HEK293 (cell line): Measurements from ENCODE around the gene BCS1L.

Source experiments
- CTCF ChIA-PET: fragments of 350-600 bp; formaldehyde crosslinking; extraction: SDS; loops from one replicate; lab custom pipeline; 2021; ENCODE audit warnings: antibody characterized with exemption; lab: Yijun Ruan, JAX
- POLR2A ChIA-PET: fragments of 300-600 bp; formaldehyde crosslinking; extraction: SDS; loops from one replicate; lab custom pipeline; 2020; ENCODE audit warnings: antibody characterized with exemption, inconsistent platforms; lab: Yijun Ruan, JAX
- H3K27ac ChIP-seq: fragments of 200-500 bp; sonication (Bioruptor generic); 2 replicates; pipeline ENCODE4 v1.5.1; 2014; ENCODE audit warnings: low read depth, low read length, control low read depth, inconsistent platforms; ENCODE audit errors: extremely low read depth
- H3K36me3 ChIP-seq, 2 experiments: fragments of 200-500 bp in 1 of 2; sonication (Bioruptor generic) in 1 of 2; 1 replicate in 1 of 2; 2 replicates in 1 of 2; pipeline ENCODE4 v1.5.1; 2014 to 2017; ENCODE audit warnings: inconsistent platforms in 2 of 2, low read length in 2 of 2; ENCODE audit not compliant: control insufficient read depth in 2 of 2, insufficient read depth in 1 of 2
- H3K4me1 ChIP-seq: fragments of 200-500 bp; sonication (Bioruptor generic); 2 replicates; pipeline ENCODE4 v1.5.1; 2014; ENCODE audit warnings: mild to moderate bottlenecking, low read length, inconsistent platforms; ENCODE audit not compliant: control insufficient read depth, insufficient read depth
- H3K4me3 ChIP-seq: 2 replicates; pipeline ENCODE4 v1.5.1; 2011; ENCODE audit warnings: low read depth, mild to moderate bottlenecking, control low read depth, low read length, moderate library complexity
- H3K9me3 ChIP-seq: fragments of 200-500 bp; sonication (Bioruptor generic); 2 replicates; pipeline ENCODE4 v1.5.1; 2014; ENCODE audit warnings: low read depth, low read length, inconsistent platforms; ENCODE audit not compliant: control insufficient read depth, insufficient read depth
- AEBP2 ChIP-seq: fragments of 450-650 bp; formaldehyde crosslinking; IDR thresholded peaks from 2 replicates; pipeline ENCODE4 v1.5.1; 2016; ENCODE audit warnings: missing biosample characterization, missing genetic modification characterization, borderline replicate concordance
- CTCF ChIP-seq: fragments of 450-650 bp; formaldehyde crosslinking; IDR thresholded peaks from 2 replicates; pipeline ENCODE4 v1.5.1; 2016; ENCODE audit warnings: missing biosample characterization, missing genetic modification characterization
- HOXD13 ChIP-seq: sonication (generic); formaldehyde crosslinking; IDR thresholded peaks from 2 replicates; pipeline ENCODE4 v1.8.0; 2022; ENCODE audit warnings: missing genetic modification reagents, borderline replicate concordance
- KLF8 ChIP-seq: fragments of 450-650 bp; formaldehyde crosslinking; IDR thresholded peaks from 2 replicates; pipeline ENCODE4 v1.5.1; 2016; ENCODE audit warnings: missing biosample characterization, missing genetic modification characterization
- RBAK ChIP-seq: fragments of 450-650 bp; formaldehyde crosslinking; IDR thresholded peaks from 2 replicates; pipeline ENCODE4 v1.5.1; 2016; ENCODE audit warnings: missing biosample characterization, missing genetic modification characterization
- SCRT1 ChIP-seq: fragments of 450-650 bp; formaldehyde crosslinking; IDR thresholded peaks from 2 replicates; pipeline ENCODE4 v1.5.1; 2016; ENCODE audit warnings: missing biosample characterization, missing genetic modification characterization, borderline replicate concordance
- ZNF140 ChIP-seq: fragments of 450-650 bp; formaldehyde crosslinking; IDR thresholded peaks from 2 replicates; pipeline ENCODE4 v1.5.1; 2016; ENCODE audit warnings: missing biosample characterization, missing genetic modification characterization
- ZNF239 ChIP-seq: fragments of 450-650 bp; formaldehyde crosslinking; IDR thresholded peaks from 2 replicates; pipeline ENCODE4 v1.5.1; 2016; ENCODE audit warnings: missing biosample characterization, missing genetic modification characterization
- ZNF266 ChIP-seq: fragments of 450-650 bp; formaldehyde crosslinking; IDR thresholded peaks from 2 replicates; pipeline ENCODE4 v1.5.1; 2016; ENCODE audit warnings: missing biosample characterization, missing genetic modification characterization, low read depth
- ZNF311 ChIP-seq: fragments of 450-650 bp; formaldehyde crosslinking; IDR thresholded peaks from 2 replicates; pipeline ENCODE4 v1.5.1; 2017; ENCODE audit warnings: missing biosample characterization, missing genetic modification characterization, borderline replicate concordance
- ZNF398 ChIP-seq: fragments of 450-650 bp; formaldehyde crosslinking; IDR thresholded peaks from 2 replicates; pipeline ENCODE4 v1.5.1; 2017; ENCODE audit warnings: missing biosample characterization, missing genetic modification characterization
- ZNF426 ChIP-seq: fragments of 450-650 bp; formaldehyde crosslinking; IDR thresholded peaks from 2 replicates; pipeline ENCODE4 v1.5.1; 2017; ENCODE audit warnings: missing biosample characterization, missing genetic modification characterization, mild to moderate bottlenecking, inconsistent platforms, moderate library complexity
- ZNF433 ChIP-seq: fragments of 450-650 bp; formaldehyde crosslinking; IDR thresholded peaks from 2 replicates; pipeline ENCODE4 v1.5.1; 2016; ENCODE audit warnings: missing biosample characterization, missing genetic modification characterization, low read depth
- ZNF561 ChIP-seq: fragments of 450-650 bp; IDR thresholded peaks from 2 replicates; pipeline ENCODE4 v1.5.1; 2018; ENCODE audit warnings: missing biosample characterization, missing genetic modification characterization, borderline replicate concordance
- ZNF623 ChIP-seq: fragments of 450-650 bp; formaldehyde crosslinking; IDR thresholded peaks from 2 replicates; pipeline ENCODE4 v1.5.1; 2016; ENCODE audit warnings: missing biosample characterization, missing genetic modification characterization
- ZSCAN5A ChIP-seq: fragments of 450-650 bp; formaldehyde crosslinking; IDR thresholded peaks from 2 replicates; pipeline ENCODE4 v1.5.1; 2016; ENCODE audit warnings: missing biosample characterization, missing genetic modification characterization
- TF ChIP-seq, protein P1 (sequence below): fragments of 450-650 bp; formaldehyde crosslinking; IDR thresholded peaks from 2 replicates; pipeline ENCODE4 v1.5.1; 2017; ENCODE audit warnings: missing biosample characterization, missing genetic modification characterization
- TF ChIP-seq, protein P2 (sequence below): fragments of 450-650 bp; formaldehyde crosslinking; IDR thresholded peaks from 2 replicates; pipeline ENCODE4 v1.5.1; 2016; ENCODE audit warnings: missing biosample characterization, missing genetic modification characterization

Gene BCS1L

DNA sequence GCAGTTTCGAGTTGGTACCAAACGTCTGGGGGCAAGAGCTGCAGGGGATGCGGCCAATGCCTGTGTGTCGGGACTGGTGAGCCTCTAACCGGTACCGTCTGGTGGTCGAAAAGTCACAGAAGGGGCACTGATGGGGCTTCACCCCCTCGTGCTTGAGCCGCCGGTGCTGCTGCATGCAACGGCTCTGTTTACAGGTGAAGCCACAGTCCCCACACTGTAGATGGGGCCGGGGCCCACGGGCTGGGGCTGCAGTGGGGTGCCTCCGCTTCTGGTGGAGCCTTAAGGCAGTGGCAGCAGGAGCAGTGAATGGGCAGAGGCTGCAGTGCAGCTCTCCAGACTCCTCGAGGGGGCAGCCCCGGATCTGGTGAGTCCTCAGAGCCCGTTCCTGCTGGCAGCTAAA is 16.7 kb upstream of the BCS1L start:
- TF ChIP-seq AEBP2 (tag by site-specific recombination) (no peak), ZSCAN5A (tag by site-specific recombination) (no peak), ZNF266 (no peak), ZNF140 (tag by site-specific recombination) (no peak), ZNF426 (no peak), ZNF239 (tag by site-specific recombination) (no peak), SCRT1 (tag by site-specific recombination) (no peak), ZNF623 (tag by site-specific recombination) (no peak), ZNF433 (no peak), ZNF311 (tag by site-specific recombination) (no peak), RBAK (tag by site-specific recombination) (no peak)
- POLR2A ChIA-PET, result interaction anchor here (1.1 kb wide), 1 partner anchor 11 kb away, joined by 3 read pairs; no protein-coding TSS in a partner anchor
- Histone ChIP-seq H3K4me3 (no peak overlapping the region), H3K4me1 (no peaks in the 10 kb centered on the region), H3K9me3 (no peaks in the 10 kb centered on the region), H3K27ac (no peak overlapping the region), H3K36me3 (peaks cover 36 to 92% of the 10 kb centered on the region in 2 experiments)
- CTCF ChIA-PET, result no interaction called here

- Histone ChIP-seq H3K27ac (no peak overlapping the region), H3K36me3 (peaks cover 35 to 92% of the 10 kb centered on the region in 2 experiments), H3K4me1 (no peaks in the 10 kb centered on the region), H3K9me3 (no peaks in the 10 kb centered on the region)
- POLR2A ChIA-PET, result interaction anchor here (0.6 kb wide), 1 partner anchor 398 kb away, joined by 4 read pairs; no protein-coding TSS in a partner anchor
- TF ChIP-seq, protein P1, sequence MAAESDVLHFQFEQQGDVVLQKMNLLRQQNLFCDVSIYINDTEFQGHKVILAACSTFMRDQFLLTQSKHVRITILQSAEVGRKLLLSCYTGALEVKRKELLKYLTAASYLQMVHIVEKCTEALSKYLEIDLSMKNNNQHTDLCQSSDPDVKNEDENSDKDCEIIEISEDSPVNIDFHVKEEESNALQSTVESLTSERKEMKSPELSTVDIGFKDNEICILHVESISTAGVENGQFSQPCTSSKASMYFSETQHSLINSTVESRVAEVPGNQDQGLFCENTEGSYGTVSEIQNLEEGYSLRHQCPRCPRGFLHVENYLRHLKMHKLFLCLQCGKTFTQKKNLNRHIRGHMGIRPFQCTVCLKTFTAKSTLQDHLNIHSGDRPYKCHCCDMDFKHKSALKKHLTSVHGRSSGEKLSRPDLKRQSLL (tag by site-specific recombination), result no peak
- no peak for TF ChIP-seq KLF8 (tag by site-specific recombination)
- TF ChIP-seq HOXD13, result no peak
- no peak for TF ChIP-seq ZNF398 (tag by site-specific recombination)
- no peak for TF ChIP-seq ZNF561 (tag by site-specific recombination)
- TF ChIP-seq, protein P2, sequence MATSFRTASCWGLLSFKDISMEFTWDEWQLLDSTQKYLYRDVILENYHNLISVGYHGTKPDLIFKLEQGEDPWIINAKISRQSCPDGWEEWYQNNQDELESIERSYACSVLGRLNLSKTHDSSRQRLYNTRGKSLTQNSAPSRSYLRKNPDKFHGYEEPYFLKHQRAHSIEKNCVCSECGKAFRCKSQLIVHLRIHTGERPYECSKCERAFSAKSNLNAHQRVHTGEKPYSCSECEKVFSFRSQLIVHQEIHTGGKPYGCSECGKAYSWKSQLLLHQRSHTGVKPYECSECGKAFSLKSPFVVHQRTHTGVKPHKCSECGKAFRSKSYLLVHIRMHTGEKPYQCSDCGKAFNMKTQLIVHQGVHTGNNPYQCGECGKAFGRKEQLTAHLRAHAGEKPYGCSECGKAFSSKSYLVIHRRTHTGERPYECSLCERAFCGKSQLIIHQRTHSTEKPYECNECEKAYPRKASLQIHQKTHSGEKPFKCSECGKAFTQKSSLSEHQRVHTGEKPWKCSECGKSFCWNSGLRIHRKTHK, result no peak
- TF ChIP-seq CTCF (tag by site-specific recombination), result no peak
- TF ChIP-seq, all 188 proteins: peak for 0
- CTCF ChIA-PET, result interaction anchor here (1.2 kb wide), 1 partner anchor 208 kb away, joined by 3 read pairs; no protein-coding TSS in a partner anchor
- H3K4me3 ChIP-seq, result no peak overlapping the region
These were observed 15.7 kb upstream of the BCS1L start for GRCh38 chr2:218643751-218644310.
